K562 (cell line): ENCODE measurements around the gene HDAC1. TPM values are rescaled to one million over a fixed set of nuclear protein-coding genes. Genes with fewer than 3 reads are reported as not detected.

ENCODE experiments used
- ARHGAP35 ChIP-seq: fragments of 450-650 bp; IDR thresholded peaks from 2 replicates; pipeline ENCODE4 v1.6.1; 2018; ENCODE audit not compliant: partially characterized antibody
- CBX3 ChIP-seq, 2 experiments: IDR thresholded peaks; 1 replicate in 1 of 2; 2 replicates in 1 of 2; pipeline ENCODE4 v1.6.1; 2012; ENCODE audit warnings: inconsistent platforms in 2 of 2, low read length in 2 of 2, borderline replicate concordance in 1 of 2, control low read depth in 1 of 2
- EGR1 ChIP-seq: fragments of 450-650 bp; conservative IDR thresholded peaks from 2 replicates; pipeline ENCODE4 v1.6.1; 2017; ENCODE audit warnings: mild to moderate bottlenecking
- GATAD2A ChIP-seq: fragments of 450-650 bp; IDR thresholded peaks from 2 replicates; pipeline ENCODE4 v1.6.1; 2017
- PML ChIP-seq: IDR thresholded peaks from 2 replicates; pipeline ENCODE4 v1.6.1; 2012; ENCODE audit warnings: low read length, inconsistent platforms
- SMARCE1 ChIP-seq: fragments of 450-650 bp; IDR thresholded peaks from 2 replicates; pipeline ENCODE4 v1.7.1; 2016; ENCODE audit warnings: mild to moderate bottlenecking
- SREBF2 ChIP-seq: sonication (generic); formaldehyde crosslinking; IDR thresholded peaks from 2 replicates; pipeline ENCODE4 v1.4.0; 2020; ENCODE audit warnings: mild to moderate bottlenecking, missing genetic modification reagents
- SRSF9 ChIP-seq: fragments of 200-400 bp; formaldehyde crosslinking; IDR thresholded peaks from 2 replicates; pipeline ENCODE4 v1.6.1; 2017; ENCODE audit warnings: low read depth, low read length, borderline replicate concordance
- TEAD1 ChIP-seq, 2 experiments: fragments of 450-650 bp in 1 of 2; sonication (generic) in 1 of 2; formaldehyde crosslinking; IDR thresholded peaks; 2 replicates each; pipeline versions ENCODE4 v1.4.0 to v1.8.0; 2020 to 2022; ENCODE audit warnings: mild to moderate bottlenecking in 2 of 2, missing genetic modification reagents in 1 of 2
- ZZZ3 ChIP-seq: fragments of 450-650 bp; IDR thresholded peaks from 2 replicates; pipeline ENCODE4 v1.6.1; 2016; ENCODE audit warnings: antibody characterized with exemption, mild to moderate bottlenecking, moderate library complexity
- polyA plus RNA-seq, 8 experiments: library from polyadenylated mRNA; depleted of rRNA in 4 of 8; stranded (reverse) in 5 of 8; unstranded in 3 of 8; fragments of >200 nt; fragmentation: Nextera tagmentation in 2 of 8; fragmentation: Illumina TruSeq in 1 of 8; extraction: Ambion mirVana in 2 of 8; extraction: Trizol in 1 of 8; gene quantifications; 2 replicates each; pipeline versions ENCODE4 v1.2.1 to v1.2.3, GENCODE V29; 2011 to 2014; ENCODE audit warnings: inconsistent platforms in 1 of 8, missing spikeins in 1 of 8
- total RNA-seq, 7 experiments: library from RNA; depleted of rRNA in 6 of 7; stranded (reverse); fragments of >200 nt in 6 of 7; fragmentation: Illumina TruSeq in 2 of 7; extraction: Trizol in 2 of 7; gene quantifications; 2 replicates each; pipeline versions ENCODE4 v1.2.1 to v1.2.3, GENCODE V29; 2011 to 2021; ENCODE audit warnings: low replicate concordance in 1 of 7
- TF ChIP-seq, protein P1 (sequence below): fragments of 250-450 bp; sonication (Bioruptor Pico); IDR thresholded peaks from 2 replicates; pipeline ENCODE4 v1.8.0; 2022; ENCODE audit warnings: inconsistent platforms, mild to moderate bottlenecking, moderate library complexity, borderline replicate concordance
- TF ChIP-seq, protein P2 (sequence below): fragments of 250-450 bp; sonication (Bioruptor Pico); IDR thresholded peaks from 2 replicates; pipeline ENCODE4 v1.4.0; 2020; ENCODE audit warnings: mild to moderate bottlenecking, moderate library complexity
- TF ChIP-seq, protein P3 (sequence below), 2 experiments: fragments of 200-800 bp in 1 of 2; sonication (Bioruptor generic) in 1 of 2; sonication (generic) in 1 of 2; formaldehyde crosslinking in 1 of 2; IDR thresholded peaks in 1 of 2; conservative IDR thresholded peaks in 1 of 2; 2 replicates each; pipeline versions ENCODE4 v1.5.0 to v1.6.1; 2016 to 2020; ENCODE audit warnings: missing compliant biosample characterization in 1 of 2, missing genetic modification characterization in 1 of 2, missing genetic modification reagents in 1 of 2
- TF ChIP-seq, protein P4 (sequence below): sonication (generic); formaldehyde crosslinking; IDR thresholded peaks from 2 replicates; pipeline ENCODE4 v1.8.0; 2022; ENCODE audit warnings: mild to moderate bottlenecking, missing genetic modification reagents
- TF ChIP-seq, protein P5 (sequence below): conservative IDR thresholded peaks from 2 replicates; pipeline ENCODE4 v1.6.1; 2011; ENCODE audit warnings: low read depth, mild to moderate bottlenecking, low read length; ENCODE audit not compliant: control insufficient read depth
- TF ChIP-seq, protein P6 (sequence below), 2 experiments: fragments of 250-450 bp in 1 of 2; fragments of 450-650 bp in 1 of 2; sonication (Bioruptor Pico) in 1 of 2; IDR thresholded peaks; 2 replicates each; pipeline versions ENCODE4 v1.6.1 to v1.8.0; 2016 to 2021; ENCODE audit warnings: mild to moderate bottlenecking in 2 of 2, moderate library complexity in 2 of 2, missing compliant biosample characterization in 1 of 2, missing genetic modification characterization in 1 of 2

Gene HDAC1
- total and polyA plus RNA-seq, 9 of the 15 experiments (the other 6 are each of a cell fraction or from before 2014, with no cell fraction given) = 169 to 384 (median 193) TPM

DNA sequence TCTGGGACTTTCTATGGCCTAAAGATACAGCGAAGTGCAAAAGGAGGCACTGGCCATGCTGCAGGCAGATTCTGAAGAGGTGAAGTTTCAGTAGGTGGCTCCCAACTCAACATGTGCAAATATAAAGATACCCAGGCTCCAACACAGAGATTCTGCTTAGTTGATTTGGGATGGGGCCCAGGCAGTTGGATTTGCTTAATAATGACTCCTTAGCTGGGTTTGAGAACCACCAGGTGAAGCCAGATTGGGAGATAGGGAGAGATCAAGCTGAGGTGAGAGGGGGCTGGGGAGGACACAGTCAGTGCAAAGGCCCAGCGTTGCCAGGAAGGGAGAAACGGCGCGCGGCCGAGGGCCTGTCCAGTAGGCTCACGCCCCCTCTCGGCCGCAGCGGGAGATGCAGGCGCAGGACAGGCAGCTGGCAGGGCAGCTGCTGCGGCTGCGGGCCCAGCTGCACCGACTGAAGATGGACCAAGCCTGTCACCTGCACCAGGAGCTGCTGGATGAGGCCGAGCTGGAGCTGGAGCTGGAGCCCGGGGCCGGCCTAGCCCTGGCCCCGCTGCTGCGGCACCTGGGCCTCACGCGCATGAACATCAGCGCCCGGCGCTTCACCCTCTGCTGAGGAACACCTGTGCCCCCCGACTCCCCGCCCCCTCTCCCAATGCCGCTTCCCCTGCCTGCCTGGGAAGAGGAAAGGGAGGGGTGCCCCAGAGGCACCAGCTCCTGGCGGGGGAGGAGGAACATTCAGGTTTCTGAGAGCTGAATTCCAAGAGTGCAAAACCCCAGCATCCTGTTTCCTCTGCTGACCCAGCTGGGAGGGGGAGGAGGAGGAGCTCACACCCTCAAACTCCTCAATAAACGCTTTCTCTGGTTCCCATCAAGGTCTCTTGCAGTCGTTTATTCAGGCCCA, 43.6 kb upstream of the HDAC1 start (continued):
- TF ChIP-seq SMARCE1 (0 out of 2 replicates have a peak, but pooled peaks have one; percentile 33), SRSF9 (no peak), ARHGAP35 (no peak), SREBF2 (CRISPR knock-in tag) (no peak), EGR1 (no peak), ZZZ3 (no peak), PML (no peak), GATAD2A (peak; percentile 73), CBX3 (IDR thresholded peaks at IDR 0.05; ENCODE audit: borderline replicate concordance in 1 of 2, low read length in 2 of 2) (peak in 1 of 2 experiments; percentile 84; a peak in 1 of 3 replicates), TEAD1 (CRISPR knock-in tag; IDR thresholded peaks at IDR 0.05) (0 out of 4 replicates have a peak, but pooled peaks of 1 of the 2 experiments have one; percentile 32)
- TF ChIP-seq, protein P1, sequence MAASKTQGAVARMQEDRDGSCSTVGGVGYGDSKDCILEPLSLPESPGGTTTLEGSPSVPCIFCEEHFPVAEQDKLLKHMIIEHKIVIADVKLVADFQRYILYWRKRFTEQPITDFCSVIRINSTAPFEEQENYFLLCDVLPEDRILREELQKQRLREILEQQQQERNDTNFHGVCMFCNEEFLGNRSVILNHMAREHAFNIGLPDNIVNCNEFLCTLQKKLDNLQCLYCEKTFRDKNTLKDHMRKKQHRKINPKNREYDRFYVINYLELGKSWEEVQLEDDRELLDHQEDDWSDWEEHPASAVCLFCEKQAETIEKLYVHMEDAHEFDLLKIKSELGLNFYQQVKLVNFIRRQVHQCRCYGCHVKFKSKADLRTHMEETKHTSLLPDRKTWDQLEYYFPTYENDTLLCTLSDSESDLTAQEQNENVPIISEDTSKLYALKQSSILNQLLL (CRISPR knock-in tag) = no peak
- TF ChIP-seq, protein P2, sequence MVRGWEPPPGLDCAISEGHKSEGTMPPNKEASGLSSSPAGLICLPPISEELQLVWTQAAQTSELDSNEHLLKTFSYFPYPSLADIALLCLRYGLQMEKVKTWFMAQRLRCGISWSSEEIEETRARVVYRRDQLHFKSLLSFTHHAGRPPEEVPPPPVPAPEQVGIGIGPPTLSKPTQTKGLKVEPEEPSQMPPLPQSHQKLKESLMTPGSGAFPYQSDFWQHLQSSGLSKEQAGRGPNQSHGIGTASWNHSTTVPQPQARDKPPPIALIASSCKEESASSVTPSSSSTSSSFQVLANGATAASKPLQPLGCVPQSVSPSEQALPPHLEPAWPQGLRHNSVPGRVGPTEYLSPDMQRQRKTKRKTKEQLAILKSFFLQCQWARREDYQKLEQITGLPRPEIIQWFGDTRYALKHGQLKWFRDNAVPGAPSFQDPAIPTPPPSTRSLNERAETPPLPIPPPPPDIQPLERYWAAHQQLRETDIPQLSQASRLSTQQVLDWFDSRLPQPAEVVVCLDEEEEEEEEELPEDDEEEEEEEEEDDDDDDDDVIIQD = no peak
- TF ChIP-seq, protein P3, sequence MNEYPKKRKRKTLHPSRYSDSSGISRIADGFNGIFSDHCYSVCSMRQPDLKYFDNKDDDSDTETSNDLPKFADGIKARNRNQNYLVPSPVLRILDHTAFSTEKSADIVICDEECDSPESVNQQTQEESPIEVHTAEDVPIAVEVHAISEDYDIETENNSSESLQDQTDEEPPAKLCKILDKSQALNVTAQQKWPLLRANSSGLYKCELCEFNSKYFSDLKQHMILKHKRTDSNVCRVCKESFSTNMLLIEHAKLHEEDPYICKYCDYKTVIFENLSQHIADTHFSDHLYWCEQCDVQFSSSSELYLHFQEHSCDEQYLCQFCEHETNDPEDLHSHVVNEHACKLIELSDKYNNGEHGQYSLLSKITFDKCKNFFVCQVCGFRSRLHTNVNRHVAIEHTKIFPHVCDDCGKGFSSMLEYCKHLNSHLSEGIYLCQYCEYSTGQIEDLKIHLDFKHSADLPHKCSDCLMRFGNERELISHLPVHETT (CRISPR knock-in tag; conservative IDR thresholded peaks at IDR 0.05 in 1 of 2, IDR thresholded peaks at IDR 0.05 in 1 of 2) = no peak
- TF ChIP-seq, protein P4, sequence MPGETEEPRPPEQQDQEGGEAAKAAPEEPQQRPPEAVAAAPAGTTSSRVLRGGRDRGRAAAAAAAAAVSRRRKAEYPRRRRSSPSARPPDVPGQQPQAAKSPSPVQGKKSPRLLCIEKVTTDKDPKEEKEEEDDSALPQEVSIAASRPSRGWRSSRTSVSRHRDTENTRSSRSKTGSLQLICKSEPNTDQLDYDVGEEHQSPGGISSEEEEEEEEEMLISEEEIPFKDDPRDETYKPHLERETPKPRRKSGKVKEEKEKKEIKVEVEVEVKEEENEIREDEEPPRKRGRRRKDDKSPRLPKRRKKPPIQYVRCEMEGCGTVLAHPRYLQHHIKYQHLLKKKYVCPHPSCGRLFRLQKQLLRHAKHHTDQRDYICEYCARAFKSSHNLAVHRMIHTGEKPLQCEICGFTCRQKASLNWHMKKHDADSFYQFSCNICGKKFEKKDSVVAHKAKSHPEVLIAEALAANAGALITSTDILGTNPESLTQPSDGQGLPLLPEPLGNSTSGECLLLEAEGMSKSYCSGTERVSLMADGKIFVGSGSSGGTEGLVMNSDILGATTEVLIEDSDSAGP = no peak
- TF ChIP-seq, protein P5, sequence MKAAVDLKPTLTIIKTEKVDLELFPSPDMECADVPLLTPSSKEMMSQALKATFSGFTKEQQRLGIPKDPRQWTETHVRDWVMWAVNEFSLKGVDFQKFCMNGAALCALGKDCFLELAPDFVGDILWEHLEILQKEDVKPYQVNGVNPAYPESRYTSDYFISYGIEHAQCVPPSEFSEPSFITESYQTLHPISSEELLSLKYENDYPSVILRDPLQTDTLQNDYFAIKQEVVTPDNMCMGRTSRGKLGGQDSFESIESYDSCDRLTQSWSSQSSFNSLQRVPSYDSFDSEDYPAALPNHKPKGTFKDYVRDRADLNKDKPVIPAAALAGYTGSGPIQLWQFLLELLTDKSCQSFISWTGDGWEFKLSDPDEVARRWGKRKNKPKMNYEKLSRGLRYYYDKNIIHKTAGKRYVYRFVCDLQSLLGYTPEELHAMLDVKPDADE = peak; percentile 63; the same call in 1 of the 2 replicates
- TF ChIP-seq, protein P6, sequence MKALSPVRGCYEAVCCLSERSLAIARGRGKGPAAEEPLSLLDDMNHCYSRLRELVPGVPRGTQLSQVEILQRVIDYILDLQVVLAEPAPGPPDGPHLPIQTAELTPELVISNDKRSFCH (CRISPR knock-in tag; IDR thresholded peaks at IDR 0.05) = no peak
- TF ChIP-seq, protein P6 (tag; IDR thresholded peaks at IDR 0.05) = peak; percentile 63; the same call in 1 of the 2 replicates
